Measurements from ENCODE around the gene ATP2C2. TPM values are rescaled to one million over a fixed set of nuclear protein-coding genes. Genes with fewer than 3 reads are reported as not detected.

Gene ATP2C2
- total RNA-seq, 4 donors from 2014 or later: 1.3 TPM; not detected in 3

- no peak for DNase-seq (ENCODE audit: low spot score)
- TF ChIP-seq CTCF (IDR thresholded peaks at IDR 0.05): no peak
These were observed 110.0 kb downstream of the ATP2C2 start for GRCh38 chr16:84478172-84478947.

DNA sequence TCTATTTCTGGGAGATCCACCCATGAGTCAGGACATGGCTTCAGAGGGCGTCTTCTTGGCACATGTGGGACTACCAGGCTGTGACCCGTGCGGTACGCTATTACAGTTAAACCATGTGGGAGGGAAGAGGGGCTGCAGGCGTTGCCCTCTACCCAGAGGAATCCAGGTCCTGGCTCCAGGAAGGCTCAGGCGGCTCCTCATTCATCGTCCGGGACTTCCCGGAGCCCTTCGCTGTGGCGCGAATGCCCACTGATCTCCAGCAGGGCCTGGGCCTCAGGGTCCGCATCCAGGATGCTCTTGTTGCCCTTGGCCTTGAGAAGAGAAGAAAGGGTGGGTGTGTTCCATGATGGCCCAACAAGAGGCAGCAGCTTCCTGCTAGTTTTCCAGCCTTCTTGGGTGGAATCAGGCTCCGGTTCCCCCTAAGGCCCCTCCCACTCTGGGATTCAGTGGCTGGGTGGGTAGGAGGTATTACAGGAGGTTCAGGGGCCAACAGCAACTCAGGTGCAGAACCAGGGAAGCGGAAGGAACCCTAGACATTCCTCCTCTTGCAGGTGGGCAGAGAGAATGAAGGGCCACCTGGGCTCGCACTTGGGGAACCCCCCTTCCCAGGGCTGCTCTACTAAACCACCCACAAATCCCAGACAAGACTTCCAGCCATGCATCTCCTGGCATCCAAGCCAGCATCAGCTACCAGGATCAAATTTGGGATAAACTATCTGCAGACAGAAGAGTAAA lies 111.5 kb downstream of the ATP2C2 start:
- ATAC-seq (ENCODE audit: low FRiP score) (no peak), DNase-seq (ENCODE audit: low spot score) (no peak)
- no peak for TF ChIP-seq CTCF (IDR thresholded peaks at IDR 0.05)

More at GRCh38 chr16:84478172-84478947, 110.0 kb downstream of the ATP2C2 start:
- peak; percentile 49 for ATAC-seq (ENCODE audit: low FRiP score)

DNA sequence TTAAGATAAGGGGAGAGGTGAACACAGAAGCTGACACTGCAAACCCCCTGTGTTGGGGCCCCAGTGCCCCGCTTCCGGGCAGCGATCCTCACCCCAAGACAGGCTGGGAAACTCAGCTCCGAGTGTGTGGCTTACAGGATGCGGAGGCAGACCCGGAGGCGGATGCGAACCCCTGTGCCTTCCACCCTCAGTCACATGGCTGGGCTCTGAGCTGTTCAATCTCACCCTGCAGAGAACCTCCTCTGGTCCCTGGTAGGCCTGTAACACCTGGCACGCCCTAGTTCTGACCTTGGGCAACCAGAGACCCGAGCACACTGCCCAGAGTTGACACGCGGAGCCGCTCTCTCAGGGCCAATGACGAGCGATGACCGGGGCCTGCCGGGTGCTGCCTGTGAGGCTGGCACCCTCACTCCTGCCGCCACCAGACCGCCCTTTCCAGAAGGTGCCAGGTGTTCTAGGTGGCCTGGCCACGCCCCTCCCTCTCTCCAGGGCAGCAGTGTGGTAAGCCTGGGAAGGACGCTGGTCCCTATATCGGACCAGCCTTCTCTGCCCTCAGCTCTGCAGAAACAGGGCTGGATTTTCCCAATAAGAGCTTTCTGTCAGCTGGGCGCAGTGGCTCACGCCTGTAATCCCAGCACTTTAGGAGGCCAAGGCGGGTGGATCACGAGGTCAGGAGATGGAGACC lies 112.9 kb downstream of the ATP2C2 start:
- TF ChIP-seq CTCF (IDR thresholded peaks at IDR 0.05): no peak
- DNase-seq (ENCODE audit: low spot score) (no peak), ATAC-seq (ENCODE audit: low FRiP score) (no peak)

DNA sequence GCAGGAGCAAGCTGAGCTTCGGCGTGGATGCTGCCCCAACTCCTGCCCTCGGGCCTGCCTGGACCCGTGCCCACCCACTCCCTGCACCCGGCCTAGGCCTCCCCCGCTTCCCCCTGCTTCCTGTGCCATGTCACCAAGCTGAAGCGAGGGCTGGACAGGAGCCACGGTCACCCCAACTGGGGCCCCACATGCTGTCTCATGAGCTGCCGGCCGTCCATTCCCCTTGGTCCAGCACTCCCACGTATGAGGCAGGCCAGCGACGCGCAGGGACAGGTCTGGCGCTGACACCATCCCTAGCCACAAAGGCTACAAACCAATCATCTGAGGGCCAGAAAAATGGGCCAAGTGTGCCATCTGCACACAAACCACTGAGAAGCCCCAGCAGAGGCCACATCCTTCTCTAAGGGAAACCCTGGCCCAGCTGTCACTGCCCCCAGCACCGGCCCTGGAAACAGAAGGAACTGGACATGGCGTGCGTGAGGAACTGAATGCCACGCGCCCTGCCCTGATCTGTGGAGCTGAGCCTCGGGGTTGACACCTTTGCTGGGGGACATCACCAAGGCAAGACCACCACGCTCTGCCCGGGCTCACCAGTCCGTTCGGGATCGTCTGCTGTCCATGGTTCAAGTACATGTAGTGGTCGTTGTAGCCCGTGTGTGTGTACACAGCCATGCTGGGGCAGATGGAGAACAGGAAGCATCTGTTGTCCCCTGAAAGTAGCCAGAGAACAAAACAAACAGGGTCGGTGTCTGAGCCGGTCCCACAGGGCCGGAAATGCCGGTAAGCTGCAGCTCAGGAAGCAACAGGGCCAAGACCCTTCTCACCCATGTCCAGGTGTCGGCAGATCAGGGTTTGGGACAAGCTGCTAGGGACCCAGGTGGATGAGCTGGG lies 113.9 kb downstream of the ATP2C2 start:
- TF ChIP-seq CTCF (IDR thresholded peaks at IDR 0.05): no peak
- ATAC-seq (ENCODE audit: low FRiP score) (no peak), DNase-seq (ENCODE audit: low spot score) (no peak)

- ATAC-seq (ENCODE audit: low FRiP score) (no peak), DNase-seq (ENCODE audit: low spot score) (no peak)
- no peak for TF ChIP-seq CTCF (IDR thresholded peaks at IDR 0.05)
These were observed 114.9 kb downstream of the ATP2C2 start for GRCh38 chr16:84482951-84483881.
